ENCODE results near the gene GRPR.

- no peak for TF ChIP-seq CTCF (IDR thresholded peaks at IDR 0.05)
- no peak for TF ChIP-seq POLR2A (IDR thresholded peaks at IDR 0.05)
These were observed 63.8 kb downstream of the GRPR start for GRCh38 chrX:16187024-16187760.
